Lung (tissue), 12 donors: ENCODE results near the gene LEKR1. TPM values are rescaled to one million over a fixed set of nuclear protein-coding genes. Genes with fewer than 3 reads are reported as not detected.

Experiments used
- ATAC-seq: fragments of 200-7000 bp; cut with Tn5 transposase; one replicate; pipeline ENCODE4 v1.9.1; 2020; ENCODE audit warnings: moderate number of reproducible peaks; ENCODE audit not compliant: insufficient read depth, low FRiP score
- DNase-seq, 3 donors: peaks; one replicate each; pipeline ENCODE4 v3.0.0-alpha.2; 2013 to 2017
- H3K27ac ChIP-seq, 2 donors: one replicate each; pipeline ENCODE4 v1.5.1; 2013; ENCODE audit warnings: mild to moderate bottlenecking in 2 of 2, moderate library complexity in 2 of 2, control low read depth in 1 of 2, inconsistent platforms in 1 of 2, low read depth in 1 of 2, low read length in 1 of 2
- H3K27me3 ChIP-seq, 3 donors: one replicate each; pipeline ENCODE4 v1.5.1; 2013; ENCODE audit warnings: low read length in 2 of 3; ENCODE audit not compliant: control insufficient read depth in 3 of 3, insufficient read depth in 3 of 3
- H3K36me3 ChIP-seq, 4 donors: one replicate each; pipeline ENCODE4 v1.5.1; 2013; ENCODE audit warnings: low read length in 4 of 4, mild to moderate bottlenecking in 1 of 4, moderate library complexity in 1 of 4; ENCODE audit not compliant: control insufficient read depth in 4 of 4, insufficient read depth in 4 of 4
- H3K4me1 ChIP-seq, 5 donors: one replicate each; pipeline ENCODE4 v1.5.1; 2013; ENCODE audit warnings: low read length in 5 of 5, mild to moderate bottlenecking in 2 of 5, moderate library complexity in 1 of 5; ENCODE audit not compliant: control insufficient read depth in 5 of 5, insufficient read depth in 5 of 5
- H3K4me3 ChIP-seq: one replicate; pipeline ENCODE4 v1.5.1; 2013; ENCODE audit warnings: mild to moderate bottlenecking, control low read depth, moderate library complexity
- H3K9ac ChIP-seq, 2 donors: one replicate each; pipeline ENCODE4 v1.5.1; 2013; ENCODE audit warnings: low read length in 2 of 2, control low read depth in 1 of 2; ENCODE audit not compliant: insufficient read depth in 1 of 2
- H3K9me3 ChIP-seq, 4 donors: one replicate each; pipeline ENCODE4 v1.5.1; 2013; ENCODE audit warnings: low read length in 3 of 4, mild to moderate bottlenecking in 1 of 4, moderate library complexity in 1 of 4; ENCODE audit not compliant: control insufficient read depth in 4 of 4, insufficient read depth in 3 of 4
- CTCF ChIP-seq: IDR thresholded peaks from 2 replicates; pipeline ENCODE4 v1.5.1; 2012; ENCODE audit warnings: mild to moderate bottlenecking; ENCODE audit errors: control extremely low read depth, extremely low read depth
- WGBS, 2 donors: extraction: QIAGEN DNeasy Blood & Tissue Kit; methylation state at CpG; one replicate each; pipeline ENCODE4 v1.1.7; 2013; 5-methylcytosine and 5-hydroxymethylcytosine counted together
- polyA plus RNA-seq, 2 donors: library from polyadenylated mRNA; stranded (reverse); fragments of 200-250 nt; gene quantifications; one replicate each; pipeline ENCODE4 v1.2.1, GENCODE V29; 2013
- total RNA-seq, 2 donors: library from RNA; depleted of rRNA in 1 of 2; stranded (reverse); fragments of >200 nt in 1 of 2; gene quantifications; one replicate each; pipeline ENCODE4 v1.2.1, GENCODE V29; 2014 to 2021
- donor health status: control.
- donor health status: control.
- donor health status: Bipolar disorder and iron deficiency.
- donor health status: healthy.
- donor health status: DM: yes; HTN: yes; CAD: no.

Gene LEKR1
- total and polyA plus RNA-seq, 4 donors = 0.71 to 5.4 (median 3.2) TPM

- TF ChIP-seq CTCF = no peak
- Histone ChIP-seq H3K27ac (no peak overlapping the region), H3K27me3 (no peaks in the 10 kb centered on the region), H3K9ac (no peak overlapping the region), H3K36me3 (no peaks in the 10 kb centered on the region), H3K4me1 (no peaks in the 10 kb centered on the region), H3K4me3 (no peak overlapping the region), H3K9me3 (no peaks in the 10 kb centered on the region)
- DNase-seq (no peak), ATAC-seq (no peak)
- WGBS, 2 donors = 90 to 93% methylated on average over 1 of the region's 1 CpG
Observed at GRCh38 chr3:157056035-157056434, 229.9 kb downstream of the LEKR1 start.

GRCh38 chr3:157058392-157059071 lies 232.4 kb downstream of the LEKR1 start:
- DNase-seq (no peak), ATAC-seq (no peak)
- Histone ChIP-seq H3K4me3 (no peak overlapping the region), H3K27me3 (no peaks in the 10 kb centered on the region), H3K4me1 (no peaks in the 10 kb centered on the region), H3K9me3 (no peaks in the 10 kb centered on the region), H3K36me3 (no peaks in the 10 kb centered on the region), H3K9ac (no peak overlapping the region), H3K27ac (no peak overlapping the region)
- TF ChIP-seq CTCF = no peak
- 72 to 77% methylated on average over 2 of the region's 2 CpGs for WGBS, 2 donors

DNA sequence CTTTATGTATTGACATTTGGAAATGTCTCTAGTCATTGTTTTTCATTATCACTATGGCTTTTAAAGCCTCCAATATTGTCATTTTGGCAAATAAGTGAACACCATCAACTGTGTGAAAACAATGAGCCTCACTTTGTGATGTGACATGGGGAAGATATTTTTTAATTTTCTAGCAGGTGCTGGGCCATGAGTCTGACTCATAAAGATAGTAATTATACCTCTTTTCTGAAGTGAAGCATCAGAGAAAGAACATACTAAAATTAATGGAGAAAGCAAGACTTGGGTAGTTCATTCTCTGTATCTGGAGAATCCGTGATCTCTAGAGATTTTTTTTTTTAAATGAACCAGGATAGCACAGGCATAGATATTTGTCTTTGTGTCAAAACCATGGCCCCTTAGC lies 233.0 kb downstream of the LEKR1 start:
- H3K4me1 ChIP-seq = no peaks in the 10 kb centered on the region
- no peaks in the 10 kb centered on the region for H3K27me3 ChIP-seq
- no peak overlapping the region for H3K9ac ChIP-seq
- WGBS, 2 donors = 72 to 82% methylated on average over 1 of the region's 1 CpG
- no peaks in the 10 kb centered on the region for H3K36me3 ChIP-seq
- H3K9me3 ChIP-seq = no peaks in the 10 kb centered on the region
- DNase-seq (no peak), ATAC-seq (no peak)
- no peak overlapping the region for H3K27ac ChIP-seq
- no peak for TF ChIP-seq CTCF
- H3K4me3 ChIP-seq = no peak overlapping the region

DNA sequence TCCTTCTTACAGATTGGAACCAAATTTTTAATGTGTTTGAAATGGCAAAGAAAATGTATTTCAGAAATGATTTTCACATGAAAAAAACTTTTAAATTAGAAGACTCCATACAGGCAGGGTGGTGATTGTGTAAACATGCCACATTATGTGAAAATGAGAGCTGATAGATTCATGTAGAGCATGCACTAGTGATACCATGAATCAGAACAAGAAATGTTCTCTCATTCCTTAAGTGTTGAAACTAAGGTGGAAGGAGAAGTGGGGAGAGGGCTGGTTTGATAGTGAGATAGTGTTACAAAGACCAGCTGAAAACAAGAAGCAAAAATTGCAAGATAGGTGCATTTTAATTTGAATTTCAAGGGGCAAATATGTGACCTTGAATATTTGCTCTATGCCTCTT lies 233.5 kb downstream of the LEKR1 start:
- TF ChIP-seq CTCF = no peak
- Histone ChIP-seq H3K36me3 (no peaks in the 10 kb centered on the region), H3K9me3 (no peaks in the 10 kb centered on the region), H3K27me3 (no peaks in the 10 kb centered on the region), H3K9ac (no peak overlapping the region), H3K27ac (no peak overlapping the region), H3K4me1 (no peaks in the 10 kb centered on the region), H3K4me3 (no peak overlapping the region)
- ATAC-seq (no peak), DNase-seq (no peak)
